NCI-H2081 treated with DMSO at 0.1 percent for 48 hours (cell line): ENCODE measurements around the gene TCF4.

Source experiments
- DNase-seq: peaks from one replicate; lab custom pipeline; 2025; lab: John Stamatoyannopoulos, UW

The TCF4 gene

DNA sequence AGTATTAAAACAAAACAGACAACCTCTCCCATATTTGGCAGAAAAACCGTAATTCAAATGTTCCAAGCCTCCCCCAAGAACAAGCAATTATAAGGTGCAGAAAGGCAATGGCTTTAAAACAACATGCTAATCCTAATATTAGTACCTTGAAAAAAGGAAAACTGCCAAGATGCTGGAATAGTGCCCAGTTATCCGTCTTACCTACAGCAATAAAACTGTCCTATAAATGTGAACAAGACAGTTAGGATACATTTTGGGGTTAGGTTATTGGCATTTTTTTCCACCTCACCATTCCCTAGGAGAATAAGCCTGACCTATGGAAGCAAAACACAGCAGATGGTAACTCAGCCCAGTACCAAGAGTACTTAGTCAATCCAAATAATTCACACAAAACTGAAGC lies 83.2 kb downstream of the TCF4 start:
- no peak for DNase-seq

- DNase-seq, result no peak
Measured at GRCh38 chr18:55503167-55503820, 84.7 kb downstream of the TCF4 start.

- DNase-seq, result no peak
Measured at GRCh38 chr18:55501982-55502710, 85.8 kb downstream of the TCF4 start.

DNA sequence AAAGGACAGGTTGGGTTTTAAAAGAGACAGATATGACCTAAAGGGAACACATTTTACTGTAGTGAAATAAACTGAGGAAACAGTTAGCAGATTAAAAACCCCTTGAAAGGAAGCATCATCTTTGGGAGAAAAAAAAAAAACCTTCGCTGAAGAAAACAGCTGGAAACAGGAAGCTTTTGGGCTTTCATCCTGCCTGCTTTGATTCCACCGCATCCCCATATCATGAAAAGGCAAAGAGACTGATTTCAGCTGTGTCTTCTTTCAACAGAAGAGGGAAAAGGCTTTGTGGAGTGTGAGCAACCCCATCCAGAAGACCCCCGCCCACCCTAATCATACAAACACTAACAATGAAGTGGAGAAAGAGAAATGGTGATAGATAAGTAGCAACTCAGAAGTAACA lies 86.4 kb downstream of the TCF4 start:
- DNase-seq, result no peak

DNA sequence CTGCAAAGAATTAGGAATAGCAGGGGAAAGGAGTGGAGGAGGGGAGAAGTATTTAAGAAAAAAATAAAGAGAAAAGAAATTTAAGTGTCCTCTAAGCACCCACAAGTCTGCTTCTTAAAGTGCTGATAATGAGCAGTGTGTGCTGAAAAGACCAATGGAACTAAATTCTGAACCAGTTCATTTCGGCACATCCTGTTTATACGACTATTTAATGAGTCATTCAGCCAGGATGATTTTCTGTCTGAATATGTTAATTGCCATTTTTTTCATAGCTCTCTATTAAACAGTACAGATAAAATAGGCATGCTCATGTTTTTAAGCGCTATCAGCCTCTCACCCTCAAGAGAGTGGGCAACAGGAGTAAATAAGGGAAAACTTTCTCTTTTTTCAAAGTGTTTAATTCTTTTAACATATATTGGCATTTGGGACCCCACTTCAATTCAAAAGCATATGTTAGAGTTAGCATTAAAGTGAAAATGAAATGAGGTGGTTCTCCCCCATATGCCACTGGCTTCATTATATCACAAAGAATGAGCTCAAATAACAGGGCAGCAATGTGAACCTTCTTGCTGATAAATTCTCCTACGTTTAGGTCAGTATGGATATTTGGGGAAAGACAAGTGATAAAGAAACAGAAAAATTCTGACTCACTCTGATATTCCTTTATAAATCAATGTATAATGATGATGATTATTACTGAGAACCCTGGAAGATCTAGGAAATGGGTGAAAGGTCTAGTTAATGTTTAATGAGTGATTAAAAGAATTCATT lies 87.5 kb downstream of the TCF4 start:
- DNase-seq, result no peak

DNA sequence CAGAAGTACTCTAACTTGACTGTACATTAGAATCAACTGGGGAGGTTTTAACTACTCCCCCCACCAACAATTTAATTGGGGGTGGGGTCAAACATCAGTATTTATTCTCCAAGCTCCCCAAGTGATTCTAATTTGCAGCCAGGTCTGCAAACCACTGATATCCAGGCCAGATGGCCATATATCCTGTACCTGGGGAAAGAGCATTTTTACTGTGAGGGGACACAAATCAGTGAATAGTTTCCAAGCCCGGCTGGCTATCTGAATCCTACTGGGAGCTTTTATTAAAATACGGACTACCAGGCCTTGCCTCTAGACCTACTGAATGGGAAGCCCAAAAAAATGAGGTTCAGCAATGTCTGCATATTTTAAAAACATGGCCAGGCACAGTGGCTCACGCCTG lies 88.5 kb downstream of the TCF4 start:
- DNase-seq, result no peak

DNA sequence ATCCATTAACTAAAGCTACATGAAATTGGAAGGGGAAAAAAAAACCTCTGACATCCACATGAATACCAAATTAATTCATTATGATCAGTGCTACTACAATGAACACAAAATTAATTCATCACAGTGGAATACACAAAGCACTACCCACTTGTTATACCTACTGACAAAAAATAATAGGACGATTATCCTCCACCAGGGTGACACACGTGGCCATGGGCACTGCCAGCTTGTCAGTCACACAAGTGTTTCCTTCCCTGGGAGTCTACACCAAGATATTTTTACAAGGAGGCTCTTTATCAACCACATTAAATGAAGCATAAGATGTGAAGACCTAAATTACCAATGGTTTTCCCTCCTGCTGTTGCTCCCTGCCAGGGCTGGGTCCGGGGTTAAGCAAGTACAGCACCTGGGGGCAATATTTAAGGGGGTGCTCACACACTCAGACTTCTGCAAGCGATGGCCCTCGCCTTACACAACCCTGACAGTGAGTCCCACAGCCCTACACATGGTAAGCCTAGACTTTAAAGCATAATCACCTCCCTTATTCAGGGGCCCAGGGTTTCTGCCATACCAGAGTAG lies 90.1 kb downstream of the TCF4 start:
- no peak for DNase-seq

DNA sequence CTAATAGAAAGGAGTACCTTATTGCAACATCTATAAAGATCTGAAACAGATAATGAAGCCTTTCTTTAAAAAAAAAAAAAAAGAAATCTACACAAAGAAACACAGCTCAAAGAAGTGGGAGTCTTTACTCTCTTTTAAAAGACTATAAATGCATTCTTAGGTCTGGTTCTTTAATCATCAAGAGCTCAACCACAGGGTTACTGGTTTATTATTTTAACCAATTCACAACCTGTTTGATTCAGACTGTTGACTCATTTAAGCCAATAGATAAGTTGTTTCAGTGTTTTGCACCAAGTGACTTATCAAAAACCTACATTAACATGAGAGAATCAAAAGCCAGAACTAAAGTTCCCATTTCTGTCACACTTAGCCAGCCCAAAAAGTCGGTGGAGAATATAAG lies 93.1 kb downstream of the TCF4 start:
- no peak for DNase-seq

- DNase-seq, result no peak
Measured at GRCh38 chr18:55494441-55494840, 93.6 kb downstream of the TCF4 start.

DNA sequence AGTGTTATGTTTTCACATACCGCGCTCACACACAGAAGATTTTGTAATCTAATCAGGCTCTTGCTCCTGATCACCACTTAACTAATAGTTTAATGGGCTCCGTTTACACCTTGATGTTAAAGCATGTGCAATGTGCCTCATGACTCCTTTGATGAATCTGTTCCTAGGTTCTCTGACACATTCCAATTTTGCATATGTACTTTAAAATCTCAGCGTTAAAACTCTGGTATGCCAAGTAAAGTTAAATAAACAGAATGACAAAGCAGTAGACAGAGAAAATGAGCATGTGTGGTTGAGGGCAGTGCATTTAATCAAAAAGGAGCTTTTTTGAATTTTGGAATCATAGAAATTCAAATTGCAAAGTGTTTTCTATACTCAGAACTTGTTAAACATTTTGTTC lies 96.4 kb downstream of the TCF4 start:
- DNase-seq, result no peak

GRCh38 chr18:55489034-55489986 lies 98.7 kb downstream of the TCF4 start:
- peak; percentile 70 for DNase-seq

- DNase-seq, result peak; percentile 59
Measured at GRCh38 chr18:55488473-55488872, 99.5 kb downstream of the TCF4 start.

DNA sequence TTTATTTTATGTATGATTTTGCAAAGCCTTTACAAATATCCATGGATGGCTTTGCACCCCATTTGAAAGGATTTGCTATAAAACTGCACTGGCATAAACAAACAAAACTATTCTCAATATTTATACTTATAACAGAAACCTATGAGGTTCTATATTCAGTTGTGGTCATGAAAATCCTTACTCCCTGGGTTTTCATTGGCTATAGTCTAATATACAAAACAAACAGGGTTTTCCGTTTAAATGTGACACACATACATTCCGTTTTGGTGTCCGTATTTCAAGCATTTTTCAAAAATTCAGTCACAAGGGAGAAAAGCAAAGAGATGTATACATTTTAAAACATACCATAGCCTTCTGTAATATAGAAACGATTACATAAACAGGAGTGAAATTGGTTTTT lies 100.0 kb downstream of the TCF4 start:
- no peak for DNase-seq

GRCh38 chr18:55486936-55487335 lies 101.1 kb downstream of the TCF4 start:
- DNase-seq, result no peak

GRCh38 chr18:55485666-55486065 lies 102.3 kb downstream of the TCF4 start:
- DNase-seq, result no peak

GRCh38 chr18:55484773-55485172 lies 103.2 kb downstream of the TCF4 start:
- DNase-seq, result no peak

DNA sequence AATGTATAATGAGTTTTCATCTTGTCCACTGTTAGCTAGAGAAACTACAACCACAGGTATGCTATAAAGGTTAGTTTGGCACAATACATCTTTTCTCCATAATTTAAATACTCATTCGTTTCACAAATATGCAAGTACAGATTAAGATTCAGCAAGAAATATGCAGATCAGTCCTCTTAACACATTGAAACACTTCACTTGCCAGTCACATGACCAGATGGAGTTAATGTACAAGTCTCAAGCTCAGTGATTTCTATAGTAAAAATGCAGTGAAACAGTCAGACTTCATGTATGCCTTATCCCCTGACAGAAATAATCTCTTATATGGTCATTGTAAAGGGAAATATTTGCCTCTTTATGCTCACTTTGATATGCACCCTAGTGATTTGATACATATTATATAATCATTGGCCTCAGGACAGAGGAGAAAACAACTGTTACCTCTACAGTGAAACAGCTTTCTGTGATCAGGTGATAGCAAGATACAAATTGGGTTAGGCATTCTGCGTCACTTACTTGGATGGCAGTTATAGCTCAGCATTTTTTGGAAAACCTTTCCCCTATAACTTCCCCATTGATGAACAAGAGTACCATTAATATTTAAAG lies 104.6 kb downstream of the TCF4 start:
- no peak for DNase-seq

DNA sequence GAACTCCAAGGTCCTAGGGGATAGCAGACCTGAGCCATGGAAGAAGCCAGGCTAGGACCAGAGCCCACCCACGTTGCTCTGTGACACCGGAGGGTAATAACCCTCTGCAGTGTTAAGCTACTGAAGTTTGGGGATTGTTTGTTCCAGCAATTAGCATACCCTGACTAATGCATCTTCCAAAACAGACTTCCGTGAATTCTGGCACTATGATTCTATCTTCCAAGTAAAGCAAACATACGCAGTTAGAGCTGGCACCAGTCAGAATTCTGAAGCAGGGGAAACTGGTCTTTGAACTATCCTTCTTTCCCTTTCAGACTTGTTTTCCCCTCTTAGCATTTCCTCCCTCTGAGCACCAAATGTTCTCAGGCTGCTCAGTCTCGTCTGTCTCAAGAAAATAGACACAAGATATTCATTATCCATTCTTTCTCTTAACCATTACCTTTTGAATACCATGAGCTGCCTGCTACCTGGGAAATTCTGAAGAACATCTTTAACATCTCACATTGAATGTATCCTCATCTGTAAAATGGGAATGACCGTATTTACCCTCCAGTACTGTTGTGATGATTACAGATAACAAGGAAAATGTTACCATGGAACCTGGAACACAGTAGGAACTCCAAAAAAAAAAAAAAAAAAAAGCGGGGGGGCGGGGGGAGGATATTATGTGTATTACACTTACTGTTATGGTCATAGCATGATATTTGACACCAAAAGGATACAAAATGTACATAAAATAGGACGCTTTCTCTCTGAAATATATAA lies 108.2 kb downstream of the TCF4 start:
- no peak for DNase-seq

GRCh38 chr18:55477860-55478581 lies 110.0 kb downstream of the TCF4 start:
- no peak for DNase-seq

DNA sequence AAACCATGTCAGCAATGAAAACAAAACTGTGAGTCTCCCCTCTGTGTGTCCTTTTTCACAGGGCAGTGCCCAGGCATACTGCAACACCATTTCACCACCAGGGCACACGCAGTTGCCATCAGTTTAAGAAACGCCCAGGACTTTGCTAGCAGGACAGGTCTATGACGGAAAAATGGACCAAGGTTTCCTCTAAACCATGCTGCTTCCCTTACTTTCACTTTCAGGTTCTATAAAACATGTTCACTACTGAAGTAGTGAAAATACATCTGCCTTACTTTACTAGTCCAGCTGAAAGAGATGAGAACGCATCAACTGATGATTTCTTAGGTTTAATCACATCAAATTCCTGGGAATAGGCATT lies 110.5 kb downstream of the TCF4 start:
- no peak for DNase-seq
